Measurements from ENCODE around the gene ATG13.
"Not testable (repeated sequence)": the region's sequence is repeated elsewhere in the genome, so short reads cannot be mapped to it uniquely, and the experiment has no call there.

Gene ATG13

DNA sequence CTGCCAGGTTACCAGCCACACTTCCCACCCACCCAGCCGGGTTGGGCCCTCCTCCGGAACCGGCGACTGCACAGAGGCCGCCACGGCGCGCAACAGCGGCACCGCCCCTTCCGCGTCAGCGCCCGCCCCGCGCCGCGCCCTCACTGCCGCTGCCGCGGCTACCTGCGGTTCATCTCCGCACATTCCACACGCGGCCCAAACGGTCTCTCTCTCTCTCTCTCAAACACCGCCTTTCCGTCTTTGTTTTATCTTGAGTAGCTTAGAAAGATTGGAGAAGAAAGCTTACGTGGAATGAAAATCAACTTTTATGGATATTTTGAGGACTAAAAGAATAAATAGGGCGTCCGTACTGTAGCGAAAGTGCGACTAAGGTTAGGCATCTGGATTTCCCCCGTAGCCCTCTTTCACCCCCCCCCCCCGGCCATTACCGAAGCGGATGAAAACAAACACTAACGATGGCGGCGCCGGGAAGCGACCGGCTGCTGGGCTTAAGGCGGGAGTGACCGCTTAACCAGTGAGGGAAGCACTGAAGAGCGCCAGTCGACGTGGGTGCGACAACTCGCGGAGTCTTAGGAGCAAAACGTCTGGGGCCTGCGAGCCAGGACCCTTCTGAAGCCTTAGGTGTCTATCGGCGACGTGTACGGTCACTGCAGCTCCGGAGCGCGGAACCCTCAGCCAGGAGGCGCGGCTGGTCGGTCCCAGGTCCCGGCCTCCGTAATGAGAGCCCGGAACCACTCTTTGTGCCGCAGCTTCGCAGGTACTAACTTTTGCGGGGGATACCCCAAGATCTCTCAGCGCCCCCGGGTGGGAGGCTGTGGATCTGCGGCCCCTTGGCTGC is at the start of gene ATG13, which contains the start of gene HARBI1:
ATG13 (plus strand) TSS at position 420 of the 838 bp plus-strand sequence. CDS start 26,739 bp downstream, outside the sequence.
HARBI1 (minus strand) TSS at position 94 of the 838 bp plus-strand sequence. CDS start 990 bp downstream, outside the sequence.
- DNase-seq = peak; percentile 97

GRCh38 chr11:46570790-46571398 is 46.5 kb upstream of the ATG13 start:
- DNase-seq = no peak

DNA sequence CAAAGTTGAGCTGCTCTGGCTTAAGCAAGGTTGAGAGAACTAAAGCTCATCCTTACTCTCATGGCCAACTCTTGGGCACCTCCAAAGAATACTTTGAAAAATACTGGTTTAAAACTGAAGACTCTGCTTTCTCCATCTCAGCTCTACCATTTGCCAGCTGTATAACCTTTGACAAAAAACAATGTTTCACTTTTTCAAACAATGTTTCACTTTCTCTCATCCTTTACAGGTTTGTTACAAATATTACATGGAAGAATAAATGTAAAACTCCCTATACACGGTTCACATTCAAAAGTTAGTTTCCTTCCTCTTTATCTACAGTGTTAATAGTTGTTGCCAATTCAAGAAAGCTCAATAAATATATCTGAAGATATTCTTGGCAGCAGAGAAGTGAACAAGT is 42.7 kb upstream of the ATG13 start:
- no peak for DNase-seq

GRCh38 chr11:46577058-46577457 is 40.3 kb upstream of the ATG13 start:
- no peak for DNase-seq

- no peak for DNase-seq
These were observed 34.8 kb upstream of the ATG13 start for GRCh38 chr11:46582588-46582987.

DNA sequence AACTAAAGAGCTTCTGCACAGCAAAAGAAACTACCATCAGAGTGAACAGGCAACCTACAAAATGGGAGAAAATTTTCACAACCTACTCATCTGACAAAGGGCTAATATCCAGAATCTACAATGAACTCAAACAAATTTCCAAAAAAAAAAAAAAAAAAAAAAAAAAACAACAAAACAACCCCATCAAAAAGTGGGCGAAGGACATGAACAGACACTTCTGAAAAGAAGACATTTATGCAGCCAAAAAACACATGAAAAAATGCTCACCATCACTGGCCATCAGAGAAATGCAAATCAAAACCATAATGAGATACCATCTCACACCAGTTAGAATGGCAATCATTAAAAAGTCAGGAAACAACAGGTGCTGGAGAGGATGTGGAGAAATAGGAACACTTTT is 33.8 kb upstream of the ATG13 start:
- not testable (repeated sequence) for DNase-seq

- no peak for DNase-seq
These were observed 29.2 kb upstream of the ATG13 start for GRCh38 chr11:46588131-46588530.

GRCh38 chr11:46588915-46589314 is 28.4 kb upstream of the ATG13 start:
- DNase-seq = no peak

DNA sequence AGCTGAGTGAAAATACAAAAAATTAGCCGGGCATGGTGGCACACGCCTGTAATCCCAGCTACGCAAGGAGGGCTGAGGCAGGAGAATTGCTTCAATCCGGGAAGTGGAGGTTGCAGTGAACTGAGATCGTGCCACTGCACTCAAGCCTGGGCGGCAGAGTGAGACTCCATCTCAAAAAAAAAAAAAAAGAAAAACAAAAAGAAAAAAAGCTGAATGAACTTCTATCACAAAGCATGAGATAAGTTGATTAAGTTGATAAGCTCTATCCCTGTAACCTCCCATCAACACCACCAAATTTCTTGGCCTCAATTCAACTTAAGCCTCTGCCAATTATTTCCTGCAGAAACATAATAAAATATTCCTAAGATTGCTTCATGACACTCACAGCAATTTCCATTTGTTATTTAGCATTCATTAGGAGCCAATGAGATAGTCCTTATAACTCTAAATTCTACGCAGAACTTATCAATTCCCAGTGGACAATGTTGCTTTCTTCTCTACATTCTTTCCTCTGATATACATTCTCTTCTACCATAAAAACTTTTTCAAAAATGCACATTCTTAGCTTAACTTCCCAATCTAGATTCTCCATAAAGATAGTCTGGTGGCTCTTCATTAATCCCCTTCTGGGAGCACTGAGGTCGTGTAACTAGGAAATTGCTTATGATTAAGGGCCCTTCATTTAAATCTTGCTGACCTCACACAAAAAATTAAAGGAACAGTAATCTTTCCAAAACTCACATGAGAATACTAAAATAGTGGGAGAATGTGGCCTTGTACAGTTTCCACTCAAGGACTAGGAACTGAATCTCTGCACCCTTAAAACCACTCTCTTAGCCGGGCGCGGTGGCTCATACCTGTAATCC is 26.4 kb upstream of the ATG13 start:
- no peak for DNase-seq

- peak; percentile 93 for DNase-seq
These were observed 23.6 kb upstream of the ATG13 start, which contains the start of gene AMBRA1 for GRCh38 chr11:46593550-46594373. Gene AMBRA1 (minus strand): TSS chr11:46594023. CDS start chr11:46548380, 45,643 bp downstream.

GRCh38 chr11:46594374-46594700 is 23.0 kb upstream of the ATG13 start:
- no peak for DNase-seq

GRCh38 chr11:46594785-46595184 is 22.6 kb upstream of the ATG13 start:
- DNase-seq = no peak

DNA sequence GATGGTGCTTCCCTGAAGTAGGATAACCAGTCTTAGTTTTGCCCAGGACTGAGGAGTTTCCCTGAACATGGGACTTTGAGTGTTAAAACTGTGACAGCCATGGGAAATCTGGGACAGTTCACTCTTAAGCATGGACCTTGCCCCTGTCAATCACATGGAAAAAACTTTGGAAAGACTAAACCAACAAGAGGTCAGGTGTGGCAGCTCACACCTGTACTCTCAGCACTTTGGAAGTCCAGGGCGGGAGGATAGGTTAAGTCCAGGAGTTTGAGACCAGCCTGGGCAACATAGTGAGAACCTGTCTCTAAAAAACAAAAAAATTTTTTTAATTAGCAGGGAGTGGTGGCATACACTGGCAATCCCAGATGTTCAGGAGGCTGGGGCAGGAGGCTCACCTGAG is 20.2 kb upstream of the ATG13 start:
- no peak for DNase-seq

GRCh38 chr11:46597609-46598219 is 19.6 kb upstream of the ATG13 start:
- DNase-seq = no peak

DNA sequence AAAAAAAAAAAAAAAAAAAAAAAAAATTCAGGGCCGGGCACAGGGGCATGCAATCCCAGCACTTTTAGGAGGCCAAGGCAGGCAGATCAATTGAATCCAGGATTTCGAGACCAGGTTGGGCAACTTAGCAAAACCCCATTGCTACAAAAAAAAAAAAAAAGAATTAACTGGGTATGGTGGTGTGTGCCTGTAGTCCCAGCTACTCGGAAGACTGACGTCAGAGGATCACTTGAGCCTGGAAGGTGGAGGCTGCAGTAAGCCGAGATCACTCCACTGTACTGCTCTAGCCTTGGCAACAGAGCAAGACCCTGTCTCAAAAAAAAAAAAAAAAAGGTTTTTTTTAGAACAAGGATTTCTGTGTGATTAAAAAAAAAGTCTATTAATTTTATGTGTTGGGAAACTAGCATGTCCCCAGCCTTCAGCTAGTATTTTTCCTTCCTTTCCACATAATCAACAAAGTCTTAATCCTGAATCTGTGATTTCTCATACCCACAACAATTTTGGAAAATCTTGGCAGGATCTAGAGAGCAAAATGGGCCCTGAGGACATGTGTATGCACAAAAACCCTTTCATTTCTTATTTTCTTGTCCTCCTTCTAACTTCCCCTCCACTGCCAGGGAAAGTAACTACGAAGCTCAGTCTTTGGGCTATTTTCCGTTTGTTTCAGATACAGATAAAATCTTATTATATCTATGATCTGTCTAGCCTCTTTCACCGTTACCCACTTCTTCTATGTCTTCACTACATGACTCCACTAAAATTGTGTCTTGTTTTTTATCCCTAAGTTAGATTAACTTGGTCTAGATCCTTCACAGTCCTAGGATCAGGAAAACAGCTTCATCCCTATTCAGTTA is 17.8 kb upstream of the ATG13 start:
- DNase-seq = no peak

- DNase-seq = no peak
These were observed 17.0 kb upstream of the ATG13 start for GRCh38 chr11:46600194-46600960.

DNA sequence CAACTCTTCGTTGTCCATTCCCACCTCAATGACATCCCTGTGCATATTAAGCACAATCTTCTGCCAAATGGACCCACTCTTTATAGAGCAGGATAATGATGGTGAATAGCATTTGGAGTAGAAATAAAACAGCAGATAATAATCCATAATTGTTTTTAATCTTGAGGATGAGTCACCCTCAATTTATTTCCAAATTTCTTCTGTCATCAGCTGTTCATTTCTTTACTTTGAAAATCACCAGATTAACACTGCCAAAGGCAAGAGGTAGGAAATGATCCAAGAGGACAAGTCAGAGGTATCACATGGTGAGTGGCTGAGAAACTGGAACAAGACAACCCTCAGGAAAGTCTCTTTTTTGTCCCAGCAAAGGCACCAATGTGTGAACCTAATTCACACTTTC is 16.2 kb upstream of the ATG13 start:
- DNase-seq = no peak

DNA sequence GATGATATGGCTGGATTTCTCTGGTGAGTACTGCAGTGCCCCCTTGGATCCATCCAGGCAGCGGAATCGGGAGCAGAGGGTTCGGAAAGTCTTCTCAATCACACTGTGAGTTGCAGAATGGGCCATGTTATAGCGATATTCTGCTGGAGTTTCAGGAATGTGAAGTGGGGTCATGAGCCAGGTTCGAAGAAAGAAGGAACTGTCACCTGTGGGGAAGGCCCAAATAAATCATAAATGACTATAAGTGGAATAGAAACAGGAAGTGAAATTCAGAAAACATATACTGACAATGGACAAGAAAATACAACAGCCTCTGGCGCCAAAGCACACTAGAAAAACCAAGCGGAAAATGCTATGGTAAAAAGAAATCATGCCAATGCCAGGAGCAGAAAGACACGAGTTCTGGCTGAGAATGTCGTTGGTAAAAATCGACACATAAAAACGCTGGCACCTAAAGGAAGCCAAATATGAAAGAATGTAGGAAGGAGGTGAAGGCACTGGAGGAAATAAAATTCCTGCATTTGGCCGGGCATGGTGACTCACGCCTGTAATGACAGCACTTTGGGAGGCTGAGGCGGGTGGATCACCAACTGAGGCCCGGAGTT is 13.5 kb upstream of the ATG13 start:
- DNase-seq = no peak

GRCh38 chr11:46604796-46605195 is 12.6 kb upstream of the ATG13 start:
- no peak for DNase-seq

- no peak for DNase-seq
These were observed 9.8 kb upstream of the ATG13 start for GRCh38 chr11:46607516-46607915.

Data from NCI-H1092 treated with DMSO at 0.1 percent for 48 hours (cell line).